DOHH2 (cell line): ENCODE measurements around the gene EPHA5.

ENCODE experiments used
- H3F3A ChIP-seq: fragments of 200-600 bp; sonication (generic), shearing (Covaris generic); 2 replicates; pipeline ENCODE4 v1.6.0; 2016; ENCODE audit warnings: antibody characterized with exemption, mild to moderate bottlenecking; ENCODE audit not compliant: control insufficient read depth, insufficient read depth
- H3K27ac ChIP-seq: fragments of 200-600 bp; sonication (generic); 2 replicates; pipeline ENCODE4 v1.5.1; 2014; ENCODE audit warnings: low read depth, mild to moderate bottlenecking, low read length, moderate library complexity
- H3K27me3 ChIP-seq: fragments of 200-600 bp; sonication (generic); 2 replicates; pipeline ENCODE4 v1.6.1; 2014; ENCODE audit warnings: mild to moderate bottlenecking, low read length, mixed read lengths; ENCODE audit not compliant: control insufficient read depth
- H3K36me3 ChIP-seq: fragments of 200-600 bp; sonication (generic); 2 replicates; pipeline ENCODE4 v1.6.1; 2014; ENCODE audit warnings: mild to moderate bottlenecking, low read length, moderate library complexity, mixed read lengths; ENCODE audit not compliant: control insufficient read depth
- H3K4me1 ChIP-seq: fragments of 200-600 bp; sonication (generic); 2 replicates; pipeline ENCODE4 v1.6.1; 2014; ENCODE audit warnings: mild to moderate bottlenecking, low read length, mixed read lengths; ENCODE audit not compliant: control insufficient read depth
- H3K4me2 ChIP-seq: fragments of 200-600 bp; sonication (generic); 2 replicates; pipeline ENCODE4 v1.6.0; 2014; ENCODE audit warnings: mild to moderate bottlenecking, low read length, moderate library complexity
- H3K4me3 ChIP-seq: fragments of 200-600 bp; sonication (generic); 2 replicates; pipeline ENCODE4 v1.5.1; 2014; ENCODE audit warnings: mild to moderate bottlenecking, low read length, mixed read lengths
- H3K79me2 ChIP-seq: fragments of 200-600 bp; sonication (generic); 2 replicates; pipeline ENCODE4 v1.6.1; 2014; ENCODE audit warnings: mild to moderate bottlenecking, low read length, mixed read lengths; ENCODE audit not compliant: control insufficient read depth
- H3K9me2 ChIP-seq: fragments of 200-600 bp; sonication (generic); replicated peaks from 2 replicates; pipeline ENCODE4 v1.6.1; 2014; ENCODE audit warnings: mild to moderate bottlenecking, low read length, mixed read lengths; ENCODE audit not compliant: control insufficient read depth
- H3K9me3 ChIP-seq: fragments of 200-600 bp; sonication (generic); 2 replicates; pipeline ENCODE4 v1.6.1; 2014; ENCODE audit warnings: antibody characterized with exemption, low read length, mixed read lengths; ENCODE audit not compliant: control insufficient read depth, insufficient read depth
- H4K20me1 ChIP-seq: fragments of 200-600 bp; sonication (generic); 2 replicates; pipeline ENCODE4 v1.6.0; 2014; ENCODE audit warnings: low read depth, mild to moderate bottlenecking, antibody characterized with exemption, low read length, moderate library complexity; ENCODE audit not compliant: control insufficient read depth, insufficient read depth
- CTCF ChIP-seq: fragments of 200-600 bp; sonication (generic); IDR thresholded peaks from one replicate; pipeline ENCODE4 v1.5.1; 2014; ENCODE audit warnings: antibody characterized with exemption, mild to moderate bottlenecking, low read depth, low read length; ENCODE audit not compliant: poor library complexity, severe bottlenecking
- EZH2phosphoT487 ChIP-seq: fragments of 200-600 bp; sonication (generic); IDR thresholded peaks from 2 replicates; pipeline ENCODE4 v1.6.1; 2017; ENCODE audit warnings: borderline replicate concordance, mild to moderate bottlenecking, antibody characterized with exemption, low read length, moderate library complexity, mixed read lengths

The EPHA5 gene

GRCh38 chr4:65383589-65384305, 286.5 kb downstream of the EPHA5 start:
- Histone ChIP-seq H3K27ac (no peak overlapping the region), H3K9me3 (no peaks in the 10 kb centered on the region), H3K36me3 (no peaks in the 10 kb centered on the region), H3K27me3 (no peaks in the 10 kb centered on the region), H3K4me2 (no peak overlapping the region), H3F3A (no peaks in the 10 kb centered on the region), H3K79me2 (no peaks in the 10 kb centered on the region), H3K9me2 (no peaks in the 10 kb centered on the region), H3K4me1 (no peaks in the 10 kb centered on the region), H4K20me1 (no peaks in the 10 kb centered on the region), H3K4me3 (no peak overlapping the region)
- TF ChIP-seq EZH2phosphoT487 (no peak), CTCF (no peak)

- Histone ChIP-seq H3K4me2 (no peak overlapping the region), H3K27ac (no peak overlapping the region), H3K9me3 (no peaks in the 10 kb centered on the region), H3F3A (no peaks in the 10 kb centered on the region), H3K9me2 (no peaks in the 10 kb centered on the region), H3K36me3 (no peaks in the 10 kb centered on the region), H3K4me3 (no peak overlapping the region), H3K79me2 (no peaks in the 10 kb centered on the region), H4K20me1 (no peaks in the 10 kb centered on the region), H3K27me3 (no peaks in the 10 kb centered on the region), H3K4me1 (no peaks in the 10 kb centered on the region)
- no peak for TF ChIP-seq EZH2phosphoT487
- TF ChIP-seq CTCF = no peak
Measured at GRCh38 chr4:65381648-65382047, 288.6 kb downstream of the EPHA5 start.

- Histone ChIP-seq H3K9me2 (no peaks in the 10 kb centered on the region), H3K36me3 (no peaks in the 10 kb centered on the region), H3F3A (no peaks in the 10 kb centered on the region), H3K4me2 (no peak overlapping the region), H4K20me1 (no peaks in the 10 kb centered on the region), H3K27me3 (no peaks in the 10 kb centered on the region), H3K9me3 (no peaks in the 10 kb centered on the region), H3K27ac (no peak overlapping the region), H3K79me2 (no peaks in the 10 kb centered on the region), H3K4me1 (no peaks in the 10 kb centered on the region), H3K4me3 (no peak overlapping the region)
- TF ChIP-seq CTCF (no peak), EZH2phosphoT487 (no peak)
Measured at GRCh38 chr4:65370709-65371108, 299.6 kb downstream of the EPHA5 start.
